Activated naive CD4-positive, alpha-beta T cell treated with anti-CD3 and anti-CD28 coated beads, Interleukin-2, amount 10 ng/mL, durations not matched to agents 7 days and 5 days (primary cell): Measurements from ENCODE around the gene AZU1.
A peak's percentile ranks its signal among the peaks of the same experiment; 100 is the strongest.

Source experiments
- CTCF ChIA-PET: fragments of 350-600 bp; sonication (Branson Sonifier 250); formaldehyde crosslinking; loops from one replicate; lab custom pipeline; 2021; ENCODE audit warnings: antibody characterized with exemption; lab: Charles Lee
- DNase-seq: peaks from one replicate; pipeline ENCODE4 v3.0.0-alpha.2; 2020
- H3K27ac Mint-ChIP-seq: one replicate; pipeline ENCODE4 v1.8.0; 2021; ENCODE audit warnings: mild to moderate bottlenecking, moderate library complexity, mixed read lengths
- H3K27me3 Mint-ChIP-seq: one replicate; pipeline ENCODE4 v1.8.0; 2021; ENCODE audit warnings: mild to moderate bottlenecking, mixed read lengths
- H3K36me3 Mint-ChIP-seq: one replicate; pipeline ENCODE4 v1.8.0; 2021; ENCODE audit warnings: mixed read lengths
- H3K4me1 Mint-ChIP-seq: one replicate; pipeline ENCODE4 v1.8.0; 2021; ENCODE audit warnings: mixed read lengths
- H3K4me3 Mint-ChIP-seq: one replicate; pipeline ENCODE4 v1.8.0; 2021; ENCODE audit warnings: mild to moderate bottlenecking, moderate library complexity, mixed read lengths
- H3K9me3 Mint-ChIP-seq: one replicate; pipeline ENCODE4 v1.8.0; 2021; ENCODE audit warnings: mixed read lengths

The AZU1 gene

GRCh38 chr19:792306-792885 lies 35.2 kb upstream of the AZU1 start:
- no peak overlapping the region for H3K4me3 Mint-ChIP-seq
- H3K36me3 Mint-ChIP-seq = no peaks in the 10 kb centered on the region
- no peak for DNase-seq
- H3K27me3 Mint-ChIP-seq = peaks cover 39% of the 10 kb centered on the region
- CTCF ChIA-PET = interaction anchor here (1.5 kb wide), 1 partner anchor 22 kb away, joined by 3 read pairs; no protein-coding TSS in a partner anchor
- no peak overlapping the region for H3K27ac Mint-ChIP-seq
- H3K9me3 Mint-ChIP-seq = no peaks in the 10 kb centered on the region
- H3K4me1 Mint-ChIP-seq = peaks cover 13% of the 10 kb centered on the region

DNA sequence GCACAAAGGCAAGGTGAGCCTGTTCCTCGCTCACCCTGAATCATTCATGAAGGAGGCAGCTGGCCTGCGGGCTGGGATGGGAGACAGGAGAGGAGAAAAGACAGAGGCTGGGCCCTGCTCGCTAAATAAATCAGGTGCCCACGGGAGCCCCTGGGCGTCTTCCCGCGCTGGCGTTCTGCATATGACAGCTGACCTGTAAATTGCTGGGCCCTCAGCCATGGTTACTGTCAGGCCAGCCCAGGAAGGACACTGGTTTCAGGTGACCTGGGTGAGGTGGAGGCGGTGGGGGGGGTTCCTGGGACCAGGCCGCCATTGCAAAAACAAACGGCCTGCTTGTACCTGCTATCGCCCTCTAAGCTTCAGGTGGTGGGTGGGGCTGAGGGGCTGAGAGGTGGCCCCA lies 33.8 kb upstream of the AZU1 start:
- Mint-ChIP-seq H3K27me3 (peaks cover 36% of the 10 kb centered on the region), H3K27ac (no peak overlapping the region), H3K36me3 (peaks cover 3% of the 10 kb centered on the region), H3K4me3 (no peak overlapping the region), H3K4me1 (peaks cover 13% of the 10 kb centered on the region), H3K9me3 (no peaks in the 10 kb centered on the region)
- no peak for DNase-seq
- CTCF ChIA-PET = no interaction called here

- no peak for DNase-seq
- Mint-ChIP-seq H3K4me1 (peaks cover 14% of the 10 kb centered on the region), H3K9me3 (no peaks in the 10 kb centered on the region), H3K27ac (no peak overlapping the region), H3K4me3 (no peak overlapping the region), H3K36me3 (peaks cover 16% of the 10 kb centered on the region), H3K27me3 (peaks cover 23% of the 10 kb centered on the region)
- CTCF ChIA-PET = no interaction called here
Observed at GRCh38 chr19:795073-795611, 32.5 kb upstream of the AZU1 start.

GRCh38 chr19:795691-796581 lies 31.7 kb upstream of the AZU1 start:
- DNase-seq = no peak
- H3K4me3 Mint-ChIP-seq = peak overlapping the region; percentile 28
- CTCF ChIA-PET = interaction anchor here (0.5 kb wide), 1 partner anchor 25 kb away, joined by 3 read pairs; no protein-coding TSS in a partner anchor
- H3K9me3 Mint-ChIP-seq = no peaks in the 10 kb centered on the region
- peaks cover 21% of the 10 kb centered on the region for H3K4me1 Mint-ChIP-seq
- H3K36me3 Mint-ChIP-seq = peaks cover 21% of the 10 kb centered on the region
- H3K27ac Mint-ChIP-seq = no peak overlapping the region
- peaks cover 16% of the 10 kb centered on the region for H3K27me3 Mint-ChIP-seq

DNA sequence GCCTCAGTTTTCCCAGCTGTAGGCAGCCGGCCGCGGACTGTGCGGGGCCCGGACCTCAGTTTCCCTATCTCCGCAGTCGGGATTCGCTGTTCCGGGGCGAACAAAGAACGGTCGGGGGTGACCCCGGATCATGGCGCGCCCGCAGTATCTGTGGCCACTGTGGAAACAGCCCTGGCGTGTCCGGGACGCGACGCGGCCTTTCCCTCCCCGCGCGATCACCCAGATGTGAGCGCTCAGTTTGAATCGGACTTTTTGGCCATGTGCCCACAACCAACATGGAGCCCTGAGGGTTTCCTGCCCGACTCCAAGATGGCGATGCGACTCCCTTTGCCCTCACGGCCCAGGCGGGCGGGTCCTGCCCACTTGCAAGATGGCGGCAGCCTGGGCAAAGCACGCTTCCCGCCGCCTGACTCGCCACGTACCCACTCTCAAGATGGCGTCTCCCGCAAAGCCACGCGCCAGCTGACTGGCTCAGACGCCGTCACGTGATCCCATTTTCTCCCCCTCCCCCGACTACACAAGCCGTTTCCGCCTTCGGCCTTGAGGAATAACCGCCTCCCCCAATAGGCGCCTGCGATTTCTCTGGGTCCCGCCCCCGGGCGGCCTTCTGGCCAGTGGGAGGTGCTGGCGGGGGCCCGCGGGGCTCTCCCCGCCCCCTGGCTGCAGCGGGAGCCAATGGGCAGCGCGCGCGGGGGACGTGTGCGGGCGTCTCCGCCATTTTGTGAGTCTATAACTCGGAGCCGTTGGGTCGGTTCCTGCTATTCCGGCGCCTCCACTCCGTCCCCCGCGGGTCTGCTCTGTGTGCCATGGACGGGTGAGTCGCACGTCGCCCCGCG lies 30.7 kb upstream of the AZU1 start, which contains the start of gene PTBP1:
PTBP1 (plus strand) TSS at position 761 of the 836 bp plus-strand sequence; CDS start at position 807, 46 bp downstream.
- DNase-seq = peak; percentile 100
- Mint-ChIP-seq H3K4me3 (peak within 1 kb of the TSS; percentile 92), H3K4me1 (peaks cover 31% of the 10 kb centered on the region), H3K27me3 (peaks cover 8% of the 10 kb centered on the region), H3K9me3 (no peaks in the 10 kb centered on the region), H3K27ac (peak within 1 kb of the TSS; percentile 90), H3K36me3 (peaks cover 26% of the 10 kb centered on the region)
- CTCF ChIA-PET = no interaction called here

DNA sequence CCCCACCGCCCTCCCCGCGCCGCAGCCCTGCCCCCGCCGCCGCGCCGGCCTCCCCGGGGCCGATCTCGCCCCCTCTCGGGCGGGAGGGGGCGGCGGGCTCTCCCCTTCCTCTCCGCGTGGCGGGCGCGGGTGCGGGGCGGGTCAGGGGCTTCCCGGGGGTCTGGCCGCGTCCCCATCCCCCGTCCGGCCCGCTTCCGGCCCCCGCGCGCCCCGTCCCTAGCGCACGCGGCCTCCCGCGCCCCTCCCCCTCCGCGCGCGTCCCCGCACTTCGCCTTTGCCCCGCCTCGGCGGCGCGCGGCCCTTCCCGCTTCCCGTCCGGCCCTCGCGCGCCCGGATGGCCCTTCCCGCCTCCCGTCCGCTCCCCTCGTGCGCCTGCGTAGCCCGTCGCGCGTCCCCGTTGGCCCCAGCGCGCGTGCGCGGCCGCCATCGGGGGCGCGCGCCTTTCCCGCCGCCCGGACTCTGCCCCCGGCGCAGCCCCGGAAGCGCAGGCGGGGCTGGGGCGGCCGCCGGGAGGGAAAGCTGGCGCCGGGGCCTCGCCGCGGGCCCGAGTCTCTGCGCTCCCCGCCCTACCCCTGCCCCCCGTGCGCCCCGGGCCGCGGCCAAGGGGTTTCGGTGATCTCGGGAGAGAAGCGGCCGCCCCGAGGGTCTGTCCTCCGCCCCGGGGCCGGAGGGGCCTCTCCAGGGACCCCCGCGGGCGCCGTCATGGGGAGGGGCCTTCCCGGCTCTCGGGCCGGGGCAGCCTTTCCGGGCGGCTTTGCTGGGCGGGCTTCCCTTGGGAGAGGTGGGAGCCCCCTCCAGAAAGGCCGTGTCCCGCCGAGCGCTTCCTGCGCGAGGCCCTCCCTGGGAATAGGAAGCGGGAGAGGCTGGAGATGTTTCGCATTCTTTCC lies 29.9 kb upstream of the AZU1 start:
- H3K36me3 Mint-ChIP-seq = peaks cover 31% of the 10 kb centered on the region
- peak; percentile 90 for DNase-seq
- peak overlapping the region; percentile 92 for H3K4me3 Mint-ChIP-seq
- peaks cover 40% of the 10 kb centered on the region for H3K4me1 Mint-ChIP-seq
- H3K27me3 Mint-ChIP-seq = peaks cover 6% of the 10 kb centered on the region
- no peaks in the 10 kb centered on the region for H3K9me3 Mint-ChIP-seq
- CTCF ChIA-PET = no interaction called here
- peak overlapping the region; percentile 90 for H3K27ac Mint-ChIP-seq

GRCh38 chr19:798415-799075 lies 29.1 kb upstream of the AZU1 start:
- CTCF ChIA-PET = no interaction called here
- no peak for DNase-seq
- H3K4me3 Mint-ChIP-seq = peak overlapping the region; percentile 92
- no peaks in the 10 kb centered on the region for H3K9me3 Mint-ChIP-seq
- peak overlapping the region; percentile 90 for H3K27ac Mint-ChIP-seq
- peaks cover 6% of the 10 kb centered on the region for H3K27me3 Mint-ChIP-seq
- peaks cover 35% of the 10 kb centered on the region for H3K36me3 Mint-ChIP-seq
- peaks cover 45% of the 10 kb centered on the region for H3K4me1 Mint-ChIP-seq

GRCh38 chr19:799076-799881 lies 28.4 kb upstream of the AZU1 start:
- Mint-ChIP-seq H3K27me3 (peaks cover 6% of the 10 kb centered on the region), H3K9me3 (no peaks in the 10 kb centered on the region), H3K36me3 (peaks cover 35% of the 10 kb centered on the region), H3K27ac (peak overlapping the region; percentile 85), H3K4me1 (peaks cover 46% of the 10 kb centered on the region), H3K4me3 (peak overlapping the region; percentile 92)
- CTCF ChIA-PET = no interaction called here
- DNase-seq = peak; percentile 49

GRCh38 chr19:800360-801029 lies 27.1 kb upstream of the AZU1 start:
- Mint-ChIP-seq H3K9me3 (no peaks in the 10 kb centered on the region), H3K36me3 (peaks cover 40% of the 10 kb centered on the region), H3K4me1 (peaks cover 46% of the 10 kb centered on the region), H3K27me3 (peaks cover 6% of the 10 kb centered on the region), H3K27ac (peak overlapping the region; percentile 85), H3K4me3 (peak overlapping the region; percentile 92)
- CTCF ChIA-PET = no interaction called here
- no peak for DNase-seq

GRCh38 chr19:801030-801860 lies 26.4 kb upstream of the AZU1 start:
- CTCF ChIA-PET = interaction anchor here (0.5 kb wide), 1 partner anchor 36 kb away, joined by 3 read pairs; no protein-coding TSS in a partner anchor
- Mint-ChIP-seq H3K27me3 (peaks cover 6% of the 10 kb centered on the region), H3K4me3 (peak overlapping the region; percentile 59), H3K27ac (peak overlapping the region; percentile 81), H3K9me3 (no peaks in the 10 kb centered on the region), H3K36me3 (peaks cover 41% of the 10 kb centered on the region), H3K4me1 (peaks cover 46% of the 10 kb centered on the region)
- DNase-seq = peak; percentile 45
